GM21723 (cell line): ENCODE measurements around the gene CHN2.

Source experiments
- ATAC-seq: cut with Tn5 transposase; IDR thresholded peaks from one replicate; pipeline ENCODE4 v1.9.1; 2021; ENCODE audit warnings: mild to moderate bottlenecking, moderate library complexity; ENCODE audit not compliant: unreplicated experiment

Gene CHN2

GRCh38 chr7:29194594-29195427 lies at the start of gene CHN2:
TSS of gene CHN2 (plus strand) at chr7:29194775.
- ATAC-seq, result no peak

GRCh38 chr7:29145553-29146056 lies 49.0 kb upstream of the CHN2 start:
- no peak for ATAC-seq

- ATAC-seq, result no peak
Measured at GRCh38 chr7:29146057-29146706, 48.4 kb upstream of the CHN2 start, which contains the start of gene CPVL. TSS of gene CPVL (minus strand) at chr7:29146537. CDS start at chr7:29121061, 25,476 bp downstream.

GRCh38 chr7:29146888-29147609 lies 47.5 kb upstream of the CHN2 start:
- no peak for ATAC-seq

GRCh38 chr7:29147821-29148220 lies 46.8 kb upstream of the CHN2 start:
- ATAC-seq, result no peak

GRCh38 chr7:29149036-29149435 lies 45.5 kb upstream of the CHN2 start:
- ATAC-seq, result no peak

GRCh38 chr7:29150856-29151255 lies 43.7 kb upstream of the CHN2 start:
- ATAC-seq, result no peak

- ATAC-seq, result no peak
Measured at GRCh38 chr7:29154076-29154475, 40.5 kb upstream of the CHN2 start.

- ATAC-seq, result no peak
Measured at GRCh38 chr7:29156907-29157452, 37.6 kb upstream of the CHN2 start.

- ATAC-seq, result no peak
Measured at GRCh38 chr7:29158795-29159423, 35.7 kb upstream of the CHN2 start.

GRCh38 chr7:29160080-29160479 lies 34.5 kb upstream of the CHN2 start:
- no peak for ATAC-seq

GRCh38 chr7:29161231-29161630 lies 33.3 kb upstream of the CHN2 start:
- no peak for ATAC-seq

- ATAC-seq, result no peak
Measured at GRCh38 chr7:29162577-29162976, 32.0 kb upstream of the CHN2 start.

GRCh38 chr7:29163854-29164253 lies 30.7 kb upstream of the CHN2 start:
- no peak for ATAC-seq

- ATAC-seq, result no peak
Measured at GRCh38 chr7:29167721-29168120, 26.9 kb upstream of the CHN2 start.

GRCh38 chr7:29170781-29171180 lies 23.8 kb upstream of the CHN2 start:
- no peak for ATAC-seq

- no peak for ATAC-seq
Measured at GRCh38 chr7:29173458-29173857, 21.1 kb upstream of the CHN2 start.

GRCh38 chr7:29177963-29178600 lies 16.5 kb upstream of the CHN2 start:
- ATAC-seq, result no peak

GRCh38 chr7:29179115-29179514 lies 15.5 kb upstream of the CHN2 start:
- ATAC-seq, result no peak

- no peak for ATAC-seq
Measured at GRCh38 chr7:29184599-29184998, 10.0 kb upstream of the CHN2 start.
